Lower leg skin (tissue), 4 donors: ENCODE measurements around the gene MAP4K3. TPM values are rescaled to one million over a fixed set of nuclear protein-coding genes. Genes with fewer than 3 reads are reported as not detected.
A peak's percentile ranks its signal among the peaks of the same experiment; 100 is the strongest.

ENCODE experiments used
- DNase-seq, 2 donors: peaks; one replicate each; pipeline ENCODE4 v3.0.0-alpha.2; 2019; ENCODE audit warnings: low spot score in 2 of 2
- H3K4me3 ChIP-seq: fragments of 200-600 bp; sonication (generic); 2 replicates; pipeline ENCODE4 v1.5.1; 2017; ENCODE audit warnings: mild to moderate bottlenecking, low read depth; ENCODE audit not compliant: poor library complexity, severe bottlenecking
- CTCF ChIP-seq, 3 donors: fragments of 450-650 bp; IDR thresholded peaks; one replicate each; pipeline ENCODE4 v1.5.1; 2016; ENCODE audit warnings: antibody characterized with exemption in 3 of 3, mild to moderate bottlenecking in 3 of 3, moderate library complexity in 2 of 3
- POLR2A ChIP-seq, 2 donors: fragments of 450-650 bp; IDR thresholded peaks; one replicate each; pipeline ENCODE4 v1.6.1; 2016 to 2017; ENCODE audit warnings: antibody characterized with exemption in 2 of 2, mild to moderate bottlenecking in 1 of 2, moderate library complexity in 1 of 2
- WGBS, 2 donors: methylation state at CpG; one replicate each; pipeline ENCODE4 v1.1.5; 2018; 5-methylcytosine and 5-hydroxymethylcytosine counted together
- intact Hi-C: fragments of 100-400 bp; cut with DNase I; formaldehyde crosslinking; loops from one replicate; pipeline ENCODE4 v1.15.0; 2023; ENCODE audit warnings: low total_unique reads
- total RNA-seq, 4 donors: library from RNA; depleted of rRNA; stranded (reverse); fragments of >200 nt; gene quantifications; one replicate each; pipeline ENCODE4 v1.1.0, GENCODE V29; 2016

MAP4K3 gene
- total RNA-seq, 4 donors from 2014 or later, result 43.1 to 68.8 (median 45.6) TPM

GRCh38 chr2:39433586-39434195, 3.4 kb downstream of the MAP4K3 start:
- WGBS, 2 donors, result 58 to 66% methylated on average over 5 of the region's 5 CpGs
- intact Hi-C loops, result no loop called here
- H3K4me3 ChIP-seq, result no peak overlapping the region
- DNase-seq, result no peak
- TF ChIP-seq POLR2A (IDR thresholded peaks at IDR 0.05) (no peak), CTCF (IDR thresholded peaks at IDR 0.05) (no peak)

GRCh38 chr2:39432701-39433100, 4.4 kb downstream of the MAP4K3 start:
- H3K4me3 ChIP-seq, result no peak overlapping the region
- DNase-seq, result no peak
- intact Hi-C loops, result no loop called here
- 75 to 84% methylated on average over 5 of the region's 5 CpGs for WGBS, 2 donors
- no peak for TF ChIP-seq CTCF (IDR thresholded peaks at IDR 0.05)
- no peak for TF ChIP-seq POLR2A (IDR thresholded peaks at IDR 0.05)

GRCh38 chr2:39431592-39432316, 5.3 kb downstream of the MAP4K3 start:
- WGBS, 2 donors, result 24 to 26% methylated on average over 3 of the region's 3 CpGs
- DNase-seq, result peak in 1 of 2 donors; percentile 45
- TF ChIP-seq POLR2A (IDR thresholded peaks at IDR 0.05), result no peak
- no peak for TF ChIP-seq CTCF (IDR thresholded peaks at IDR 0.05)
- H3K4me3 ChIP-seq, result no peak overlapping the region
- intact Hi-C loops, result no loop called here

GRCh38 chr2:39429746-39430145, 7.3 kb downstream of the MAP4K3 start:
- no peak for DNase-seq
- intact Hi-C loops, result no loop called here
- no peak overlapping the region for H3K4me3 ChIP-seq
- TF ChIP-seq CTCF (IDR thresholded peaks at IDR 0.05) (no peak), POLR2A (IDR thresholded peaks at IDR 0.05) (no peak)
- WGBS, 2 donors, result 67 to 86% methylated on average over 1 of the region's 1 CpG

- intact Hi-C loops, result no loop called here
- no peak for TF ChIP-seq POLR2A (IDR thresholded peaks at IDR 0.05)
- no peak for TF ChIP-seq CTCF (IDR thresholded peaks at IDR 0.05)
- WGBS, 2 donors, result 80 to 88% methylated on average over 1 of the region's 1 CpG
- no peak overlapping the region for H3K4me3 ChIP-seq
- DNase-seq, result no peak
Measured at GRCh38 chr2:39424951-39425350, 12.1 kb downstream of the MAP4K3 start.
